OCI-LY7 (cell line): ENCODE results near the gene WDFY4. TPM values are rescaled to one million over a fixed set of nuclear protein-coding genes. Genes with fewer than 3 reads are reported as not detected.

Experiments
- BruUV-seq: library from RNA; stranded (reverse); fragments of 400-500 nt; replicated peaks from 2 replicates; lab custom pipeline; 2021; lab: Mats Ljungman, UMichigan
- CTCF ChIA-PET: fragments of 300-600 bp; sonication (Branson Sonifier 250); formaldehyde crosslinking; loops from one replicate; lab custom pipeline; 2022; ENCODE audit warnings: antibody characterized with exemption; ENCODE audit not compliant: unreplicated experiment; lab: Charles Lee
- POLR2A ChIA-PET: fragments of 300-600 bp; sonication (Branson Sonifier 250); formaldehyde crosslinking; loops from one replicate; lab custom pipeline; 2022; ENCODE audit warnings: antibody characterized with exemption; lab: Charles Lee
- DNase-seq: peaks from one replicate; pipeline ENCODE4 v3.0.0-alpha.2; 2015; ENCODE audit warnings: low spot score
- H2AFZ ChIP-seq: fragments of 200-600 bp; sonication (generic), shearing (Covaris generic); 2 replicates; pipeline ENCODE4 v1.6.1; 2014; ENCODE audit warnings: mild to moderate bottlenecking, antibody characterized with exemption, low read length, moderate library complexity
- H3K27ac ChIP-seq: fragments of 200-600 bp; sonication (generic); 2 replicates; pipeline ENCODE4 v1.5.1; 2014; ENCODE audit warnings: mixed run types, low read depth, mild to moderate bottlenecking, moderate library complexity, low read length, inconsistent platforms; ENCODE audit not compliant: poor library complexity, severe bottlenecking
- H3K36me3 ChIP-seq: fragments of 200-600 bp; sonication (generic); 2 replicates; pipeline ENCODE4 v1.6.1; 2014; ENCODE audit warnings: mild to moderate bottlenecking, antibody characterized with exemption, low read length, moderate library complexity, mixed read lengths; ENCODE audit not compliant: insufficient read depth
- H3K4me1 ChIP-seq: fragments of 200-600 bp; sonication (generic); 2 replicates; pipeline ENCODE4 v1.5.1; 2014; ENCODE audit warnings: mild to moderate bottlenecking, low read length; ENCODE audit not compliant: insufficient read depth, poor library complexity, severe bottlenecking
- H3K4me2 ChIP-seq: fragments of 200-600 bp; sonication (generic); 2 replicates; pipeline ENCODE4 v1.6.1; 2014; ENCODE audit warnings: mild to moderate bottlenecking, low read length
- H3K4me3 ChIP-seq: fragments of 200-600 bp; sonication (generic); 2 replicates; pipeline ENCODE4 v1.5.1; 2014; ENCODE audit warnings: mild to moderate bottlenecking, low read depth, low read length; ENCODE audit not compliant: poor library complexity, severe bottlenecking
- H3K79me2 ChIP-seq: fragments of 200-600 bp; sonication (generic); 2 replicates; pipeline ENCODE4 v1.6.1; 2016; ENCODE audit warnings: low read depth, mild to moderate bottlenecking, low read length, moderate library complexity, mixed read lengths; ENCODE audit not compliant: insufficient read depth
- H3K9me2 ChIP-seq: fragments of 200-600 bp; sonication (generic); 2 replicates; pipeline ENCODE4 v1.6.1; 2016; ENCODE audit warnings: mild to moderate bottlenecking, low read length, mixed read lengths; ENCODE audit not compliant: insufficient read depth
- H3K9me3 ChIP-seq: fragments of 200-600 bp; sonication (generic); 2 replicates; pipeline ENCODE4 v1.6.1; 2014; ENCODE audit warnings: mild to moderate bottlenecking, mixed run types, low read length, mixed read lengths
- H4K20me1 ChIP-seq: fragments of 200-600 bp; sonication (generic); 2 replicates; pipeline ENCODE4 v1.6.1; 2014; ENCODE audit warnings: mild to moderate bottlenecking, antibody characterized with exemption, low read length, moderate library complexity, mixed read lengths; ENCODE audit not compliant: insufficient read depth
- EZH2phosphoT487 ChIP-seq: fragments of 200-600 bp; sonication (generic); IDR thresholded peaks from 2 replicates; pipeline ENCODE4 v1.6.1; 2018; ENCODE audit warnings: low read depth, borderline replicate concordance, mild to moderate bottlenecking, mixed run types, antibody characterized with exemption, low read length, moderate library complexity, mixed read lengths
- intact Hi-C: fragments of 100-400 bp; cut with micrococcal nuclease; formaldehyde crosslinking; loops from one replicate; pipeline ENCODE4 v1.10.0; 2022; ENCODE audit not compliant: unreplicated experiment
- total RNA-seq, 2 experiments: library from RNA; depleted of rRNA in 1 of 2; stranded (reverse); fragments of >200 nt in 1 of 2; shearing (Covaris generic) in 1 of 2; gene quantifications; 2 replicates each; pipeline ENCODE4 v1.2.3, GENCODE V29; 2014 to 2022
- TF ChIP-seq, protein P1 (sequence below): fragments of 200-600 bp; sonication (generic); conservative IDR thresholded peaks from 2 replicates; pipeline ENCODE4 v1.5.1; 2014; ENCODE audit warnings: mild to moderate bottlenecking, antibody characterized with exemption, low read length, moderate library complexity, mixed read lengths

The WDFY4 gene
- total RNA-seq, 2 experiments from 2014 or later = 51.5 to 85.6 TPM

DNA sequence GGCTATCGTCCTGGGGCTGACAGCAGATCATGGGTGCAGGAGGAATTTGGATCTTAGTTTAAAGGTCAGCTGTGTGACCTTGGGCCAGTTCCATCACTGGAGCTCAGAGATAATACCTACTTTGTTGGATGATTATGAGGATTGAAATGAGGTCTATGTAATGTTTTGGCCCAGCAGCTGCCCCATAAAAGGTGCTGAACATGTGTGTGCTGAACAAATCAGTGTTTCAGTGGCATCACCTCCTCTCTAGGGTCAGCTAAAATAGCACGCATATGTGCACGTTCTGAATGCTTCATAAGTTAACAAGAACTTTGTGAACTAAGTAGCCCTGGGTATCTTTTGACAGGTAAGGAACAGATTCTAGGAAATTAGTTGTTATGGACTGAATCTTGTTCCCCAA lies 339.8 kb downstream of the WDFY4 start:
- H3K4me1 ChIP-seq = peaks cover 12% of the 10 kb centered on the region
- BruUV-seq = no TSS peak
- no peaks in the 10 kb centered on the region for H3K9me3 ChIP-seq
- no peak overlapping the region for H3K27ac ChIP-seq
- no peaks in the 10 kb centered on the region for H3K9me2 ChIP-seq
- intact Hi-C loops = no loop called here
- H4K20me1 ChIP-seq = no peaks in the 10 kb centered on the region
- no peak overlapping the region for H3K4me3 ChIP-seq
- no peaks in the 10 kb centered on the region for H3K79me2 ChIP-seq
- ChIA-PET CTCF (interaction anchor here (0.6 kb wide), 1 partner anchor 369 kb away, joined by 3 read pairs; no protein-coding TSS in a partner anchor), POLR2A (interaction anchor here (0.6 kb wide), 1 partner anchor 1221 kb away, joined by 6 read pairs; no protein-coding TSS in a partner anchor)
- H3K36me3 ChIP-seq = no peaks in the 10 kb centered on the region
- H3K4me2 ChIP-seq = no peak overlapping the region
- no peak overlapping the region; the same call in 1 of the 2 replicates for H2AFZ ChIP-seq
- TF ChIP-seq EZH2phosphoT487 = no peak
- no peak for DNase-seq

DNA sequence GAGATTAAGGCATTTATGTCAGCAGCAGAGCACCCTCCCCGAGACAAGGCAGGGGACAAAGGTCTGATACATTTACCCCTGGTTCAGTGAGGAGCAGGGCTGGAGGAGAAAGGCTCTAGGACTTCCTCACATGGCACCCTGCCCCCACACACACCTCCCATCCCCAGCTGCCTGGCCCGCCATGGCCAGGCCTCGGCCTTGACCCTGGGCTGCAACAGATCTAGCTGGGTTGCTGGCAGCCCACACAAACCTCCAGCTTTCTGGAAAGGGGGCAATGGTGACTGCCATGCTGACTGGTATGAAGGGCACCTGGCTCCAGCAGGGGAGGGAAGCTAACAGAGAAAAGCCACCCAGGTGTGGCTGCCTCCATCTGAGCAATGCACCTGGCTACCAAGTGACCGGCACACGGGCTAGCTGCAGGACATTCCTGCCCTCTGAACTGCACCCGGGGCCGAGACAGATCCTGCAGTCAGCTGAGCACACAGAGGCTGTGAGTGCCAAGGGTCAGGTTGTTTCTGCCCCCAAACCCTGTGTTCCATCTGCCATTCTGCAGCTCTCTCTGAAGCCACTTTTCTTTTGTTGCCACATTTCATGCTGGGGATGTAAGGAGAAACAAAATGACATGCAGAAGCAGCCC lies 340.8 kb downstream of the WDFY4 start:
- TF ChIP-seq, protein P1, sequence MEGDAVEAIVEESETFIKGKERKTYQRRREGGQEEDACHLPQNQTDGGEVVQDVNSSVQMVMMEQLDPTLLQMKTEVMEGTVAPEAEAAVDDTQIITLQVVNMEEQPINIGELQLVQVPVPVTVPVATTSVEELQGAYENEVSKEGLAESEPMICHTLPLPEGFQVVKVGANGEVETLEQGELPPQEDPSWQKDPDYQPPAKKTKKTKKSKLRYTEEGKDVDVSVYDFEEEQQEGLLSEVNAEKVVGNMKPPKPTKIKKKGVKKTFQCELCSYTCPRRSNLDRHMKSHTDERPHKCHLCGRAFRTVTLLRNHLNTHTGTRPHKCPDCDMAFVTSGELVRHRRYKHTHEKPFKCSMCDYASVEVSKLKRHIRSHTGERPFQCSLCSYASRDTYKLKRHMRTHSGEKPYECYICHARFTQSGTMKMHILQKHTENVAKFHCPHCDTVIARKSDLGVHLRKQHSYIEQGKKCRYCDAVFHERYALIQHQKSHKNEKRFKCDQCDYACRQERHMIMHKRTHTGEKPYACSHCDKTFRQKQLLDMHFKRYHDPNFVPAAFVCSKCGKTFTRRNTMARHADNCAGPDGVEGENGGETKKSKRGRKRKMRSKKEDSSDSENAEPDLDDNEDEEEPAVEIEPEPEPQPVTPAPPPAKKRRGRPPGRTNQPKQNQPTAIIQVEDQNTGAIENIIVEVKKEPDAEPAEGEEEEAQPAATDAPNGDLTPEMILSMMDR = no peak
- no peak for TF ChIP-seq EZH2phosphoT487
- no peaks in the 10 kb centered on the region for H3K9me2 ChIP-seq
- H3K79me2 ChIP-seq = no peaks in the 10 kb centered on the region
- H3K4me1 ChIP-seq = peaks cover 12% of the 10 kb centered on the region
- no peak overlapping the region for H2AFZ ChIP-seq
- no peak for DNase-seq
- H3K4me3 ChIP-seq = no peak overlapping the region
- no TSS peak for BruUV-seq
- ChIA-PET POLR2A (interaction anchor here (0.7 kb wide), 1 partner anchor 28 kb away, joined by 3 read pairs; no protein-coding TSS in a partner anchor), CTCF (no interaction called here)
- H3K27ac ChIP-seq = no peak overlapping the region
- no peaks in the 10 kb centered on the region for H3K9me3 ChIP-seq
- intact Hi-C loops = no loop called here
- H3K4me2 ChIP-seq = no peak overlapping the region
- H4K20me1 ChIP-seq = no peaks in the 10 kb centered on the region
- H3K36me3 ChIP-seq = no peaks in the 10 kb centered on the region

DNA sequence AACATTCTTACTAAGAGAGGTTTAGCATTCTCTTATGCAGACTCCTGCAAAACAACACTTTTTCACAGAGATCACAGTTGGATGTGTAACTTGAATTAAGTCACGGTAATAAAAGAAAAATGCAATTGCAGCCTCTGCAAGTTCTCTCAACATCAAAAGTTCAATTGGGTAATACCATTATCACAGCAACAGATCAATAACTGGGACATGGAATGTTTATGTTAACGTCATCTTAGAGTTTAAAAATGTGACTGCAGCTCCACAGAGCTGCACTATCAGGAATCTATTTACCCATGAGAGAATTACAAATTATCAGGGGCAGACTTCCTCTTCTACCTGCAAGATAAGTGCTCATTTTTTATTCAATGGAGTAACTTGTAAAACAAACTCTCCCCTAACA lies 344.0 kb downstream of the WDFY4 start:
- no peak for DNase-seq
- no peak overlapping the region for H3K4me3 ChIP-seq
- no peaks in the 10 kb centered on the region for H3K79me2 ChIP-seq
- no peak overlapping the region for H2AFZ ChIP-seq
- no peaks in the 10 kb centered on the region for H3K9me2 ChIP-seq
- intact Hi-C loops = no loop called here
- H3K9me3 ChIP-seq = no peaks in the 10 kb centered on the region
- BruUV-seq = no TSS peak
- ChIA-PET CTCF (no interaction called here), POLR2A (interaction anchor here (1.4 kb wide), 1 partner anchor 12 kb away, joined by 5 read pairs; no protein-coding TSS in a partner anchor)
- TF ChIP-seq, protein P1 = no peak
- no peak for TF ChIP-seq EZH2phosphoT487
- no peaks in the 10 kb centered on the region for H4K20me1 ChIP-seq
- H3K4me2 ChIP-seq = no peak overlapping the region
- H3K27ac ChIP-seq = no peak overlapping the region
- H3K4me1 ChIP-seq = peaks cover 12% of the 10 kb centered on the region
- no peaks in the 10 kb centered on the region for H3K36me3 ChIP-seq
